ENCODE measurements around the gene SMTNL2.

SMTNL2 gene

DNA sequence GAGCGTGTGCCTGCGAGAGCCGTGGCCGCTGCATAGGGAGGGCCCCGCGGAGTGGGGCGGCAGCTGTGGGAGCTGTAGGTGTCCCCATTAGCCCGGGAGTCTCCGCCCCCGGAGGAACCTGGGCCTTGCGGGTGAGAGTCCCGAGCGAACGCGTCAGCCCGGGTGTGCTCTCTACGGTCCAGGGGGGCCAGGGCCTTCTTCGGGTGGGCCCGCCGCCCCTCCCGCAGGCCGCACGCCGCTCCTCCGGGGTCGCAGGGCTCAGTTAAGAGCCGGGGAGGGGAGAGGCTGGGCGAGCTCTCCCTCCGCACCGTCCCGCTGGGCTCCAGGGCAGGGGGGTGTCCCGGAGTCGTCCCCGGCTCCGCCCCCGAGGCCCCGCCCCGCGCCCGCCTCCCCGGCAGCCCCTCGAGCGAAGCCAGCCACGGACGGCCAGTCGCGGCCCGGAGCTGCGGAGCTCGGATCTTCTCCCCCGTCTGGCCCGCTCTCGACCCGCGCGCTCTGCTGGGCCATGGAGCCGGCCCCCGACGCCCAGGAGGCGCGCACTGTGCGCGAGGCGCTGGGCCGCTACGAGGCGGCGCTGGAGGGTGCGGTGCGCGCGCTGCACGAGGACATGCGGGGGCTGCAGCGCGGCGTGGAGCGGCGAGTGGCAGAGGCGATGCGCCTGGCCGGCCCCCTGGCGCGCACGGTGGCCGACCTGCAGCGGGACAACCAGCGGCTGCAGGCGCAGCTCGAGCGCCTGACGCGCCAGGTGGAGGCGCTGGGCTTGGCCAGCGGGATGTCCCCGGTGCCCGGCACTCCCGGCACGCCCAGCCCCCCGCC, at the start of gene SMTNL2:
Gene SMTNL2 (plus strand): TSS at position 429 of the 816 bp plus-strand sequence. CDS start 77 bp downstream, at position 506.
- in situ Hi-C loops (cut with MboI; ENCODE audit: low sequenced_read_pairs) = no loop called here

DNA sequence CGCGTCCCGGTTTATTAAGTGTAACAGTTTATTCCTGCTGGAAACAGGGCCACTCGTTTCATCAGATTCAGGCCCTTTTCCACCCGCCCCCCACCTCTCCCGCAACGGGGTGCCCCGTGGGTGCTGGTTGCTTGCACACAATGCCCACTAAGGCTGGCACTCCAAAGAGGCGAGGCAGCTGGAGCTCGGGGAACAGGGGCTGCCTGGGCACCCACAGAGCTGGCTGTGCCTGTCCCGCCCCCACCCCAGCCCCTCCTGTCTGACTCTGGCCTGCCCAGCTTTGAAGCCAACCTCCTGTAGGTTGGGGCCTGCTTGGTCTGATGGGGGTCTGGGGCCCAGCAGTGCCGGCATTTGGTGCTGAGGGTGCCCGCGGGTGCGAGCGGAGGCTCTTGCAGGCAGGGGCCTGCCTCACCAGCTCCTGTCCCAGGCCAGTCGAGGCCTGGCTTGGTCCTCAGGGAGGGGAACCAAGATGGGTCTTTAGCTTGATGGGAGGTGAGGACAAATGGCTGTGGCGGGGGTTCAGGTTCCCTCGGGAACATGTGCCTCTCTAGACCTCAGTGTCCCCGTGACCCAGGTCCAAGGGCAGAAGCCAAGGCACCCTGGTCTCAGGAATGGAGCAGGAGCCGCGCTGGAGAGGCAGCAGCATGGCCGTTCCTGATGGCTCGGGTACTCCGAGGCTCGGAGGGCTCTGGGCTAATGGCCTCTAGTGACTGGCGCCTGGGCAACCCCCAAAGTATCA, 49.2 kb upstream of the SMTNL2 start:
- in situ Hi-C loops (cut with MboI; ENCODE audit: low sequenced_read_pairs) = no loop called here

DNA sequence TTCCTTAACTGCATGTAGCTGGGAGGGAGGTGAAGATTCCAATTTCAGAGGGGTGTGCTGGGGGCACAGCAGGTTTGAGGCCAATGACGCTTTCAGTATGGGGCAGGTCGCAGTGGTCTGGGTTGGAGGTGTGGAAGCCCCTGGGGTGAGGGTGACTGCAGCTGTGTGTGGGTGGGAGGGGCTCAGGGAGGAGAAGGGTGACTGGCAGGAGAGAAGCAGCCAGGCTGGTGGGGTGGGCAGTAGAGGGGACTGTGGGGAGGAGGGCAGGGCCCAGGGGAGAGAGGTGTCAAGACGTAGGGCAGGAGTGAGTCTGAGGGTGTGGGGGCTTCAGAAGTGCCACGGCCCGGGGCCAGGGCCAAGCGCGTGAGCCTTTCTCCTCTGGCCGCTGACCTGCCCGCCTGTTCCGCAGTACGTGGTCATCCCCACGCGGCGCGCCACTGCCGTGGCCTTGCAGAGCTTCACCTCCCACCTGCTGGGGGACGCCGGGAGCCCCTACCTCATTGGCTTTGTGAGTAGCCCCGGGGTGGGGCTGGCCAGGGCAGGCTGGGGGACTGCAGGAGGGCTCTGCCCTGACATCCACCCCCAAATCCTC, 48.6 kb upstream of the SMTNL2 start:
- in situ Hi-C loops (cut with MboI; ENCODE audit: low sequenced_read_pairs) = no loop called here

DNA sequence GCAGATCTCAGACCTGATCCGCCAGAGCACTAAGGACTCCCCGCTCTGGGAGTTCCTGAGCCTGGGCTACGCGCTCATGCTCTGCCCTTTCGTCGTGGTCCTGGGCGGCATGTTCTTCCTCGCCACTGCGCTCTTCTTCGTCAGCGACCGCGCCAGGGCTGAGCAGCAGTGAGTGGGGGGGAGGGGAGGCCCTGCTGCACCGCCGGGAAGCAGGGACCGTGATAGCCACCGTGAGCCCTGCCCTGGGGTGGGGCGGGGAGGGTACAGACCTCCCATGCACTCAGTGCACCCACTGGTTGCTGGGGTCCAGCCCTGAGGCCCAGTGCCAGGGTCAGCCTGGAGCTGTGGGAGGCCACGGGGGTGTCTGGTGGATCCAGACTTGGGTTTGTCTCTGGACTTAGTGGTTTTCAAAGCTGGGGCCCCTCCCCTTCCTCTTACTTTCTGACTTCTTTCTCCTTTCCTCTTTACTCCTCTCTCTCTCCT, 48.0 kb upstream of the SMTNL2 start:
- in situ Hi-C loops (cut with MboI; ENCODE audit: low sequenced_read_pairs) = no loop called here

DNA sequence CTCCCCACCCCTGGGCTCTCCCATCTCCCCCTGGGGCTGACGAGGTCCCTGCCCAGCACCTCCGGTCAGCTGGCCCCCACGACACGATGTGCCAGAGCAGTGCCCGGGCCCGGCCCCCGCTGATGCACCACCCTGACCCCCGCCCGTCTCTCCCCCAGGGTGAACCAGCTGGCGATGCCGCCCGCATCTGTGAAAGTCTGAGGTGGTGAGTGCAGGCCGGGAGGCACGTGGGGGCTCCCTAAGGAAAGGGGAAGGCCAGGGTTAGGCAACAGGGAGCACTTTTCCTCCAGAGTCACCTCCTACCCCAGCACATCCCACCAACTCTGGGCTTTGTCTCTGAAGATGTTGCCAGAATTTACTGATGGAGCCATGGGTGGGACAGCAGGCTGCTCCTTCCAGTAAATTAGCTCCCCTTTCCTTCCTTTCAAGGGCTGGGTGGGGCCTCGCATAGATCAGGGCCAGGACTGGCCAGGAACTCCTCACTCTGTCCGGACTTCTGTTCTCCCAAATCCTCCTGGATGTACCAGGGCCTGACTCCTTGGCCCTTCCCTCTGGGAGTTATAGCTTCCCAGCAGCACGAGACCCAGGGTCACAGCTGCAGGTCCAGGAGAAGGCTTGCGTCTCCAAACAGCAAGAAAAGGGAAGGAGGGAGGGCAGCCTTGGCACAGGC, 47.5 kb upstream of the SMTNL2 start:
- in situ Hi-C loops (cut with MboI; ENCODE audit: low sequenced_read_pairs) = no loop called here

DNA sequence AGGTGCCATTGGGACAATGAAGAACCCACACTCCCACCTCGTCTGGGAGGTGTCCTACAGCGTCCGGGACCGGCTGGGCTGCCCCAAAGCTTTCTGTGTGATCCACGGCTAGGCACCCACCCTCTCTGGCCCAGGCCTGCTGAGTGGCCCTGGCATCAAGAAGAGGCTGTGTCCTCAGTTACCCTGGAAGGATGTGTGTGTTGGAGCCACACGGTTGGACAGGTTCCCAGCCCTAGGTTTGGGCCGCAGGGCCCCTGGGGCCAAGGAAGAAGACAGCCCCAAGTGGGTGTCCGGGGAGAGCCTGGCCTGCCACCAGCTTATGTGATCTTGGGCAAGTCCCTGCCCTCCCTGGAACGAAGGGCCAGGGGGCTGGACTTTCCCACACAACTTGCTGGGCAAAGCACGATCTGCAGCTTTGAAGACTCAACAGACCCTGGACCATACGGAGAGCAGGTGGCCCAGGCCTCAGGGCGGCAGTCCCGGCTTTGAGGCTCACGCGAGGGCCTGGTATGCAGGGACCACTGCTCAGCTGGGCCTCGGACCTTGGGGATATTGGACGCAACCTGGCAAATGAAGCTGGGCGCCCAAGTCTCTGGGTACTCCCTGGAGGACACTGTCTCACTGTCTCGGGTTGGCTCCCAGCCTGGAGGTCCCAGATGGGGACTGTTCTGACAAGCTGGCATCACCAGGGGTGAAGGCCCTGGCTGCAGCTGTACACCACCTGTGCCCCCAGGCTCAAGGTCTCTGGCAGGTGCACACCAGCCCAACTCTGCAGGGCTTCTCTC, 46.7 kb upstream of the SMTNL2 start:
- in situ Hi-C loops (cut with MboI; ENCODE audit: low sequenced_read_pairs) = no loop called here

DNA sequence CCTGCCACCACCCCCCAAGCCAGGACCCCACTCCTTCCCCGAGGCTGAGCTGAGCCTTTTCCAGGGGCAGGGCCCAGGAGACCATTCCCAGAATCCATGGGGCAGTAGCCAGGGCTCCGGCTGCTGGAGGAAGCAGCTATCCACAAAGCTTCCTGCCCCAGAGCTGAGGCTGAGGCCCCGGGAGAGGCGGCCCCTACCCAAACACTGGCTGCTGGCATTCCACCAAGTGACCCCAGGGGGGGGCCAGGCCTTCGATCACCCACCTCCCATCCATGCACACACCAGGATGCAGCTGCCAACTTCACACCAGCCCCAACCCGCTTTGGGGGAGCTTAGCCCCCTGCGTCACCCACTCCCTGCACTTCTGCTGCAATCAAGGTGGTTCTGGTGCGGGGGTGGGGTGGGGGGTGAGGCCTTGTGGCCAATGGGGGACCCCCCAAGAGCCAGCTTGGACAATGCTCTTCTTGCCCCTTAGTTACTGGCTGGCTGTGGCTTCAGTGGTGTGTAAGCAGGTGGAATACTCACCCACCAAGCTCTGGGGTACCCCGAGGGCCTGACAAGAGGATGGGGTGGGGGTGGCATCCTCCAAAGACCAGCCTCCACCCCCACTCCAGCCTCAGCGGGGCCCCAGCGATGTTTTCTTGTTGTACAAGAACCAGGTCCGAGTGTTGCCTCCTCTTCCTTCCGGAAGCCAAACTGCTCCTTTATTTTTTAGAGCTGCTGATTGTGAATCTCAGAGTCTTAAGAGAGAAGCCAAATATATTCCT, 45.9 kb upstream of the SMTNL2 start:
- in situ Hi-C loops (cut with MboI; ENCODE audit: low sequenced_read_pairs) = no loop called here

DNA sequence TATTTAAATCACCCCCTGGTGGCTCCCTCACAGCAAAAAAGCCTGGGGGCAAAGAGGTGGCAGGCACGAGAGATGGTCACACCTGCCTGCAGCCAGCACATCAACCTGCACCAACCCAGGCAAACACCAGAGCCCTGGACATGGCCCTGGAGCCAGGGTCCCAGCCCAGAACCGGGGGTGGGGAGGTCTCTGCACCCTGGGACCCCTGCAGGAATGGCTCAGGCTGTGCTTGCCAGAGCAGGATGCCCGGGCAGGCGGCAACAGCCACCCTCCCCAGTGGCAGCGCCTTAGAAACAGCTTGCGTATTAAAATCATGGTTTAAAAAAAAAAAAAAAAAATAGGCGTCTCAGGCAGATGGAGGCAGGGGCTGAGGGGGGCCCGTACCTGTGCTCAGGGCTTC, 45.3 kb upstream of the SMTNL2 start:
- in situ Hi-C loops (cut with MboI; ENCODE audit: low sequenced_read_pairs) = no loop called here

DNA sequence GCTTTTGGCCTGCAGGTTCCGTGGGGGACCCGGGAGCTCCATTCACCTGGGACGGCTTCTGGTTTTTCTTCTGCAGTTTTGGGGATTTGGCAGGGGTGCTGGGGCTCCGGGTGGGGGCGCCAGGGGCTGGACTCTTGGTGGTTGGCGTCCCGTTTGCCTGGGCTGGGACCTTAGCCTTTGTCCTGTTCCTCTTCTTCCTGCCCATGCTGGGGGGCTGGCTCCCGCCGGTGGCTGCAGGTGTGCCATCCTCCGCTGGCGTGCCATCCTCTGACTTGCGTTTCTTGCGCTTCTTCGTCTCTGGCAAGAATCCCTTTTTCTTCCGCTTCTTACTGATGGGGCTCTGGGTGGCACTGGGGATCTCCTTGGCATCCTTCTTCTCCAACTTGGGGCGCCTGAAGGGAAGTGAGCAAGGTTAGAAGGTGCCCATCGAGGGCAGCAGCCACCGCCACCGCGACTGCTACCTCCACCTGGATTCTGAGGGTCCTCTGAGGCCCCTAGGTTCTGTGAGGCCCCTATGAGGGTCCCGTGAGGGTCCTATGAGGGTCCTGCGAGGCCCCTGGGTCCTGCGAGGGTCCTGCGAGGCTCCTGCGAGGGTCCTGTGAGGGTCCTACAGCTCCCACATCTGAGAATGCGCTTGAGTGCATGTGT, 44.6 kb upstream of the SMTNL2 start:
- in situ Hi-C loops (cut with MboI; ENCODE audit: low sequenced_read_pairs) = no loop called here

DNA sequence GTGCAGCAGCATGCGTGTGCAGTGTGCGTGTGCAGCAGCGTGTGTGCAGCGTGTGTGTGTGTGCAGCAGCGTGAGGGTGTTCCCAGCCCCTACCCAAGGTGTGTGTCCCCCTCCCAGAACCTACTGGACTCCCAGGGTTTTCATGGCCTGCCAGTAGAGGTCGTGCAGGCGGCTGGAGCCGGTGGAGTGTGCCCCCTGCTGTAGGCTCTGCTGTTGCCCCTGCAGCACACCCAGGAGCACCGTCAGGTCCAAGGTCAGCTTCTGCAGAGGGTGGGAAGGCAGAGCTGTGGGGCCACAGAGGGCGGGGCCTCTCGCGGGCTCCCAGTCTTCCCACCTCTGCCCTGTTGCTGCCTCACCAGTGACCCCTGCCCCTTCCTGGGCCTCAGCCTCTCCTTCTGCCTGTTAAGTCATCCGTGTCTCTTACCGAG, 44.1 kb upstream of the SMTNL2 start:
- in situ Hi-C loops (cut with MboI; ENCODE audit: low sequenced_read_pairs) = no loop called here

DNA sequence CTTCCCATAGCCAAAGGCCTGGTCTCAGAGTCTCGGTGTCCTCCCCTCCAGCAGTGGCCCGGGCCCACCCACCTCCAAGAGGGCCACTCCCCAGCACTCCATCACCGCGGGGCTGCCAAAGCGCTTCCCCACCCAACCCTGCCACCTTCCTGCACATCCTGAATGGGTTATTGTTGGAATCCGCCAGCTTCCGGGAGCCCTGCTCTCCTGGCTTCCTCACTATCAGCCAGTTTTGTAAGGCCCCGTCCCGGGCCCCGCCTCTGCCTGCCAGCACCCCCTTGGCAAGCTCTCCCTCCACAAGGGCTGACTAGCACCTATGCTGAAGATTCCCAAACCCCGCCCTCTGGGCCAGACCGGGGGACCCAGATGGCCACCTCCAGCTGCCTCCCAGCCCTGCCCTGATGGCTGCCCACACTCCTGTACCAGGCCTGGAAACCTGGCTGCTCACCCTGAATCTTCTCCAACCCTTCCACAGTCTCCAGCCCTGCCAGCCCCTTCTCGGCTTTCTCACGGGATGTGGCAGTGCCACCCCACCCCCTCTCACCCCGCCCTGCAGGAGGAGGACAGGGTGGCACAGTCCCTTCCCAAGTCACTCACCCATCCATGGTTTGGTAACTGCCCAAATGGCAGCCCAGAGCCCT, 43.5 kb upstream of the SMTNL2 start:
- in situ Hi-C loops (cut with MboI; ENCODE audit: low sequenced_read_pairs) = no loop called here

DNA sequence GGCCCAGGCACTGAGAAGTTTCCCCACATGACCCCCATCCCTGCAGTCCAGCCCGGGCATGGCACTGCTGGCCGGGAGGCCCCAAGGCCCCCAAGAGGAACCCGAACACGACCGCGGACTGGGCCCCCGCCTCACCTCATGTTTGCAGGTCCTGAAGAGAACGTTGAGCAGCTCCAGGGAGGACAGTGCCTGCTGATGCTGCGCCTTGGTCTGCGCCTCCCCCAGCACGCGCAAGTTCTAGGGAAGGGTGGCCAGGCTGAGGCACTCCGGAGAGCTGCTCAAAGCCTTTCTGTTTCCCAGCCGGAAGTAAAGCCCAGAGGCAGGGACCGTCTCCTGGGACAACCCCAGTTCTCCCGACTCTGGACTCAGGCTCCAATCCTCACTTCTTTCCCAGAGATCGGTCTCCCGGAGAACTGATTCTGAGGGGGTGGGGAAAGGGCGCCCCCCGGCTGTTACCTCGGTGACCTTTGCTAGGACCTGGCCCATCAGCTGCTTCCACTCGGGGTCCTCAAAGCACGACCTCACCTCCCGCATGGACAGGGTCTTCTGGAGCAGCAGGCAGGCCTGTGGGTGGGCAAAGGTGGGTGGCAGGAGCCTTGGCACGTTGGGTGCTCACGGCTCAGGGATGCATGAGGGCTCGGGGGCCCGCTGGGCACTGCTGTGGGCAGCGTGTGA, 42.9 kb upstream of the SMTNL2 start:
- in situ Hi-C loops (cut with MboI; ENCODE audit: low sequenced_read_pairs) = no loop called here

DNA sequence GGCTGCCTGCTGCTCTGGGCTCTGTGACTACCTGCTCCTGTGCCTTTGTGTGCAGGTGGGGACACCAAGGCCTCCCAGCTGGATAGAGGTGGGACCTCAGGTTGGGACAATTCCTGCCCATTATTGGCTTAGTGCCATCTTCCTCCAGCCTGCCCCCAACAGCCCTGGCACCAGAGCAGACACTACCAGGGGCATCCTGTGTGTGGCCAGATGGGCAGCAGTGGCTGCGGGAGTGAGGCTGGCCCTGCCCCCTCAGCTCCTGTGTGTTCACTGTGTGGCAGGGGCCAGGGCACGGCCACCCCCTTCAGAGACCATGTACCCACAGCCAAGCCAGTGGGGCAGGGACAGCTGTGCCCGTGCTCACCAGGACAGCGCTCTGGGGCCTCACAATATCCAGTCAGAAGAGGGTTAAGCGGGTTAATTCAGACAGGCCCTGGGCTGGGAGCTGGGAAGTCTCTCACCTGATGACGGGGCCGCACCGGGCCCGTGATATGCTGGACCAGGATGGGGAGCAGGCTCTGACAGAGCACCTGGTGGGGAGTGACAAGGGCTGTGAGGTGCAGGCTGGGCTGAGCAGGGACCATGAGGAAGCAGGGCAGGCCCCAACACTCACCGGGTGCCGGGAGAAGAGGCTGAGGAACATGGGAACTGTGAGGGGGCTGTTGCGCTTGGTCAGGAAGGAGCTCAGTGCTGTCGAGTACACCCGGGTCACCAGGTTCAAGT, 42.2 kb upstream of the SMTNL2 start:
- in situ Hi-C loops (cut with MboI; ENCODE audit: low sequenced_read_pairs) = no loop called here

DNA sequence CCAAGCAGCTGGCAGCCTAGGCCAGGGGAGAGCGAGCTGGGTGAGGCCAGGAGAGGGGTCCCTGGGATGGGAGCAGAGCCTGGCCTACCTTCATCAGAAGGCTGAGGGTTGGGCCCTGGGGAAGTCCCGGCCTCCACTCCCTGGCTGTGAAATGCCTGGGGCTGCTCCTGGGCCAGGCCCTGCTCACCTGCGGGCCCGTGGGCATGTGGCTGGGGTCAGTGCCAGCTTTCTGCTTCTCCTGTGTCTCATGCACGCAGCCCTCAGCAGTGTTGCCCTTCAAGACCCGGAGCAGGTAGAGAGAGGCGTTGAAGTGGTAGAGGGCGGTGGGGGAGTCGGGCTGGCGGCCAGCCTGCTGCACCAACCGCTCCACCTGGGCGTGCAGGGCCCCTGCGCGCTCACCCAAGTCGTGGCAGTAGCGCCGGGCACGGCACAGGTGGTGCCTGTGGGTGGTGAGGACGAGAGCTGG, 41.6 kb upstream of the SMTNL2 start:
- in situ Hi-C loops (cut with MboI; ENCODE audit: low sequenced_read_pairs) = no loop called here

DNA sequence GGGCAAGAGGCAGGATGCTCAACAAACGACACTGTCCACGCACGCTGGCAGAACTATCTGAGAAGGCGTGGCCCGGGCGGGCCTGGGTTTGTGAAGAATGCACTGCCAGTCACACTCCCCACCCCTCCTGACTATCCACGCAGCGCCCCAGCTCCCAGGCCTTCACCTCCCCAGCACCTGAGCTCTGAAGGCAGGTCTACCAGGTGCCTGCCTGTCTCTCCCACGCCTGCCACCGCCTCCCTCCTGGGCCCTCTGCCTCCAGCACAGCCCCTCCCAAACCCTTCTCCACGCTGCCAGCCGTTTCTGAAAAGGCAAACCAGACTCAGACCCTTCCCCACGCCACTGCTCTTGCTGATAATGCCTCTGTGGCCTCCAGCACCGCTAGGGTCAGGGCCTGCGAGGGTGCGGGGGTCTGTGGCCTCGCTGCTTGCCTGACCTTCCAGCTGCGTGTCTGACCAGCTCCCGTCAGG, 40.7 kb upstream of the SMTNL2 start:
- in situ Hi-C loops (cut with MboI; ENCODE audit: low sequenced_read_pairs) = no loop called here

DNA sequence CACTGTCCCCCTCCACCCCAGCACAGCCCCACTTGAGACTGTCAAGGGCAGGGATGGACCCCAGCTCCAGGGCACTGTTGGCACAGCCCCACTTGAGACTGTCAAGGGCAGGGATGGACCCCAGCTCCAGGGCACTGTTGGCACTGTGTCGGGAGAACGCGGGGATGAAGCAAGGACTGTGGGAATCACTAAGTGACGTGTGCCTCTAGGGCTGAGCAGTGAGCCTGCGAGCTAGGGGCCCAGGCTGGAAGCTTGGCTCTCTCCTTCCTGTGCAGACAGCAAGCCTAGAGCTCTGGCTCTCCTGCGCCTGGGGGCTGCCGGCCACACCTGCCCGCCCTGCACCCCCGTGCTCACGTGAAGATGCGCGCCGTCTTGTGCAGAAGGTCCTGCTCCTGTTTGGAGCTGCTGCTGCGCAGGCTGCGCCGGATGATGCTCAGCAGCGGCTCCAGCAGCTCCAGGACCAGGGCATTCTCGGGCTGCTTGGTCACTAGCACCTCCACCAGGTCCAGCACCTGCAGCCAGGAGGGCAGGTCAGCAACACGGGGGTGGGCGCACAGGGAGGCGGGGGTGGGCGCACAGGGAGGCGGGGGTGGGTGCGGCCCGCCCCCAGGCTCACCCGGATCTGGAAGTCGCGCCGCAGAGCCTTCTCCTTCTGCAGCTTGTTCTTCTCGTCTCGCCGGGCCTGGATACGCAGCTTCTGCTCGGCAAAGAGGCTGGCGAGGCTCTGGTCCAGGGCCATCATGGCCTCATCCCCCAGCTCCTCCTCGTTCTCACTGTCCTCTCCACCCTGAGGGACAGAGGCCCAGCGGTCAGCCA, 40.0 kb upstream of the SMTNL2 start:
- in situ Hi-C loops (cut with MboI; ENCODE audit: low sequenced_read_pairs) = no loop called here

DNA sequence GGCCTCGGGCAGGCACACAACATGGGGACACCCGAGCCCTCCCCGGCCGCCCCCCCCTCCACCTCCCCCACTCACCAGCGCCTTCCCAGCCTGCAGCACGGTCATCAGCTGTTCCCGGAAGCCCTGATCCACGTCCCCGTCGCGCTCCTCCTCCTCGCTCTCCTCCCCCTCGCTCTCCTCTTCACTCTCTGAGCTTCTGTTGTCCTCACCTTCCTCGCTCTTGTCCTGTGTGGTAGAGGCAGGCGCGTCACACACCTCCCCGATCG, 39.4 kb upstream of the SMTNL2 start:
- in situ Hi-C loops (cut with MboI; ENCODE audit: low sequenced_read_pairs) = no loop called here
